ENCODE data around the gene NBEAL2.

NBEAL2 gene

GRCh38 chr3:46995901-46996562 is 16.6 kb downstream of the NBEAL2 start:
- in situ Hi-C loops (cut with HindIII; ENCODE audit: low pct_unique_long_range_greater_than_20kb, low sequenced_read_pairs): no loop called here
- no peak for TF ChIP-seq JUND (IDR thresholded peaks at IDR 0.05; ENCODE audit: low read depth)
- DNase-seq (ENCODE audit: low read depth in 1 of 2, low spot score in 1 of 2): no peak

GRCh38 chr3:46996689-46997452 is 17.4 kb downstream of the NBEAL2 start:
- in situ Hi-C loops (cut with HindIII; ENCODE audit: low pct_unique_long_range_greater_than_20kb, low sequenced_read_pairs): no loop called here
- no peak for DNase-seq (ENCODE audit: low read depth in 1 of 2, low spot score in 1 of 2)
- TF ChIP-seq JUND (IDR thresholded peaks at IDR 0.05; ENCODE audit: low read depth): no peak

- no peak for DNase-seq (ENCODE audit: low read depth in 1 of 2, low spot score in 1 of 2)
- TF ChIP-seq JUND (IDR thresholded peaks at IDR 0.05; ENCODE audit: low read depth): no peak
- in situ Hi-C loops (cut with HindIII; ENCODE audit: low pct_unique_long_range_greater_than_20kb, low sequenced_read_pairs): no loop called here
Observed at GRCh38 chr3:46997453-46998091, 18.1 kb downstream of the NBEAL2 start.

- in situ Hi-C loops (cut with HindIII; ENCODE audit: low pct_unique_long_range_greater_than_20kb, low sequenced_read_pairs): no loop called here
Observed at GRCh38 chr3:46998121-46998851, 18.8 kb downstream of the NBEAL2 start.

GRCh38 chr3:46998852-46999515 is 19.5 kb downstream of the NBEAL2 start:
- no peak for TF ChIP-seq JUND (IDR thresholded peaks at IDR 0.05; ENCODE audit: low read depth)
- in situ Hi-C loops (cut with HindIII; ENCODE audit: low pct_unique_long_range_greater_than_20kb, low sequenced_read_pairs): no loop called here
- no peak for DNase-seq (ENCODE audit: low read depth in 1 of 2, low spot score in 1 of 2)

More at GRCh38 chr3:46998121-46998851, 18.8 kb downstream of the NBEAL2 start:
- no peak for TF ChIP-seq JUND (IDR thresholded peaks at IDR 0.05; ENCODE audit: low read depth)
- DNase-seq (ENCODE audit: low read depth in 1 of 2, low spot score in 1 of 2): peak; percentile 53 to 56

- in situ Hi-C loops (cut with HindIII; ENCODE audit: low pct_unique_long_range_greater_than_20kb, low sequenced_read_pairs): no loop called here
- no peak for TF ChIP-seq JUND (IDR thresholded peaks at IDR 0.05; ENCODE audit: low read depth)
- DNase-seq (ENCODE audit: low read depth in 1 of 2, low spot score in 1 of 2): no peak
Observed at GRCh38 chr3:46999516-47000197, 20.2 kb downstream of the NBEAL2 start.

GRCh38 chr3:47000198-47000815 is 20.8 kb downstream of the NBEAL2 start:
- TF ChIP-seq JUND (IDR thresholded peaks at IDR 0.05; ENCODE audit: low read depth): no peak
- in situ Hi-C loops (cut with HindIII; ENCODE audit: low pct_unique_long_range_greater_than_20kb, low sequenced_read_pairs): no loop called here
- no peak for DNase-seq (ENCODE audit: low read depth in 1 of 2, low spot score in 1 of 2)

- DNase-seq (ENCODE audit: low read depth in 1 of 2, low spot score in 1 of 2): no peak
- in situ Hi-C loops (cut with HindIII; ENCODE audit: low pct_unique_long_range_greater_than_20kb, low sequenced_read_pairs): no loop called here
Observed at GRCh38 chr3:47000922-47001730, 21.7 kb downstream of the NBEAL2 start.

GRCh38 chr3:47001731-47002170 is 22.3 kb downstream of the NBEAL2 start:
- no peak for DNase-seq (ENCODE audit: low read depth in 1 of 2, low spot score in 1 of 2)
- in situ Hi-C loops (cut with HindIII; ENCODE audit: low pct_unique_long_range_greater_than_20kb, low sequenced_read_pairs): no loop called here
- no peak for TF ChIP-seq JUND (IDR thresholded peaks at IDR 0.05; ENCODE audit: low read depth)

More at GRCh38 chr3:47000922-47001730, 21.7 kb downstream of the NBEAL2 start:
- TF ChIP-seq JUND (IDR thresholded peaks at IDR 0.05; ENCODE audit: low read depth): no peak
